GM23338 (cell line): ENCODE data around the gene SSH2. TPM values are rescaled to one million over a fixed set of nuclear protein-coding genes. Genes with fewer than 3 reads are reported as not detected.
A peak's percentile ranks its signal among the peaks of the same experiment; 100 is the strongest.

ENCODE experiments used
- ATAC-seq: fragments of 200-7000 bp; cut with Tn5 transposase; 3 replicates; pipeline ENCODE4 v1.9.1; 2020
- DNase-seq: peaks from one replicate; pipeline ENCODE4 v3.0.0-alpha.2; 2015; ENCODE audit warnings: low spot score
- H2AFZ ChIP-seq: fragments of 200-600 bp; sonication (generic); 2 replicates; pipeline ENCODE4 v1.8.0; 2016; ENCODE audit warnings: antibody characterized with exemption, mild to moderate bottlenecking, moderate library complexity
- H3F3A ChIP-seq: fragments of 200-600 bp; sonication (generic); replicated peaks from 2 replicates; pipeline ENCODE4 v1.8.0; 2017; ENCODE audit warnings: antibody characterized with exemption, mixed run types, low read depth
- H3K27ac ChIP-seq: fragments of 200-600 bp; sonication (generic); 2 replicates; pipeline ENCODE4 v1.6.1; 2016; ENCODE audit warnings: low read depth
- H3K27me3 ChIP-seq: fragments of 200-600 bp; sonication (generic); 2 replicates; pipeline ENCODE4 v1.8.0; 2016; ENCODE audit warnings: mild to moderate bottlenecking, mixed run types, moderate library complexity; ENCODE audit not compliant: insufficient read depth
- H3K36me3 ChIP-seq: fragments of 200-600 bp; sonication (generic); 2 replicates; pipeline ENCODE4 v1.8.0; 2016; ENCODE audit warnings: mild to moderate bottlenecking; ENCODE audit not compliant: insufficient read depth
- H3K4me1 ChIP-seq: fragments of 200-600 bp; sonication (generic); 2 replicates; pipeline ENCODE4 v1.8.0; 2016; ENCODE audit warnings: mild to moderate bottlenecking, moderate library complexity; ENCODE audit not compliant: insufficient read depth
- H3K4me2 ChIP-seq: fragments of 200-600 bp; sonication (generic); 2 replicates; pipeline ENCODE4 v1.7.1; 2017; ENCODE audit warnings: mixed run types
- H3K4me3 ChIP-seq: fragments of 200-600 bp; sonication (generic); 2 replicates; pipeline ENCODE4 v1.6.1; 2016; ENCODE audit warnings: mixed run types
- H3K79me2 ChIP-seq: fragments of 200-600 bp; sonication (generic); replicated peaks from 2 replicates; pipeline ENCODE4 v1.8.0; 2017; ENCODE audit warnings: mild to moderate bottlenecking; ENCODE audit not compliant: insufficient read depth
- H3K9me2 ChIP-seq: fragments of 200-600 bp; sonication (generic); 2 replicates; pipeline ENCODE4 v1.8.0; 2017; ENCODE audit not compliant: insufficient read depth
- H4K20me1 ChIP-seq: fragments of 200-600 bp; sonication (generic); replicated peaks from 2 replicates; pipeline ENCODE4 v1.8.0; 2017; ENCODE audit warnings: mild to moderate bottlenecking; ENCODE audit not compliant: insufficient read depth
- H3K27ac Mint-ChIP-seq: 2 replicates; pipeline ENCODE4 v1.8.0; 2020; ENCODE audit warnings: inconsistent platforms, mild to moderate bottlenecking, moderate library complexity, mixed read lengths
- H3K27me3 Mint-ChIP-seq: 3 replicates; pipeline ENCODE4 v1.8.0; 2022; ENCODE audit warnings: low read depth, mild to moderate bottlenecking, moderate library complexity, mixed read lengths, inconsistent platforms; ENCODE audit not compliant: insufficient read depth, poor library complexity
- H3K36me3 Mint-ChIP-seq: 3 replicates; pipeline ENCODE4 v1.8.0; 2021; ENCODE audit warnings: low read depth, mild to moderate bottlenecking, inconsistent platforms, moderate library complexity, mixed read lengths
- H3K4me1 Mint-ChIP-seq: 3 replicates; pipeline ENCODE4 v1.8.0; 2020; ENCODE audit warnings: mild to moderate bottlenecking, inconsistent platforms, mixed read lengths
- H3K4me3 Mint-ChIP-seq: 3 replicates; pipeline ENCODE4 v1.8.0; 2021; ENCODE audit warnings: moderate library complexity, mild to moderate bottlenecking, inconsistent platforms, mixed read lengths
- H3K9me3 Mint-ChIP-seq: 3 replicates; pipeline ENCODE4 v1.8.0; 2020; ENCODE audit warnings: moderate library complexity, mild to moderate bottlenecking, inconsistent platforms, mixed read lengths
- CREB1 ChIP-seq: fragments of 250-450 bp; sonication (Bioruptor Pico); IDR thresholded peaks from 2 replicates; pipeline ENCODE4 v1.5.0; 2020; ENCODE audit warnings: low read depth, mild to moderate bottlenecking, moderate library complexity
- ETS1 ChIP-seq: IDR thresholded peaks from 2 replicates; pipeline ENCODE4 v1.6.1; 2016; ENCODE audit warnings: antibody characterized with exemption
- EZH2phosphoT487 ChIP-seq: fragments of 200-600 bp; sonication (generic); IDR thresholded peaks from one replicate; pipeline ENCODE4 v1.8.1; 2018; ENCODE audit warnings: antibody characterized with exemption; ENCODE audit not compliant: unreplicated experiment
- JUNB ChIP-seq: IDR thresholded peaks from one replicate; pipeline ENCODE4 v1.6.1; 2016; ENCODE audit warnings: antibody characterized with exemption; ENCODE audit not compliant: unreplicated experiment
- NANOG ChIP-seq: IDR thresholded peaks from 2 replicates; pipeline ENCODE4 v1.6.1; 2016; ENCODE audit warnings: antibody characterized with exemption, borderline replicate concordance
- POLR2AphosphoS5 ChIP-seq: IDR thresholded peaks from 2 replicates; pipeline ENCODE4 v1.6.1; 2016; ENCODE audit warnings: antibody characterized with exemption, low read depth
- STAT1 ChIP-seq: IDR thresholded peaks from one replicate; pipeline ENCODE4 v1.6.1; 2016; ENCODE audit warnings: antibody characterized with exemption; ENCODE audit not compliant: unreplicated experiment
- polyA plus RNA-seq: library from polyadenylated mRNA; unstranded; fragments of >200 nt; fragmentation: Nextera tagmentation; extraction: Ambion mirVana; gene quantifications from 2 replicates; pipeline ENCODE4 v1.2.1, GENCODE V29; 2016
- total RNA-seq: library from RNA; depleted of rRNA; stranded (reverse); fragments of >200 nt; shearing (Covaris generic); gene quantifications from 2 replicates; pipeline ENCODE4 v1.2.3, GENCODE V29; 2014
- TF ChIP-seq, protein P1 (sequence below): fragments of 250-450 bp; sonication (Bioruptor Pico); IDR thresholded peaks from 2 replicates; pipeline ENCODE4 v1.5.0; 2020; ENCODE audit warnings: mild to moderate bottlenecking, moderate library complexity
- TF ChIP-seq, protein P2 (sequence below): IDR thresholded peaks from one replicate; pipeline ENCODE4 v1.6.1; 2018; ENCODE audit warnings: antibody characterized with exemption; ENCODE audit not compliant: unreplicated experiment

The SSH2 gene
- total and polyA plus RNA-seq, 2 experiments from 2014 or later = 9.9 to 12.1 TPM

- DNase-seq (no peak), ATAC-seq (no peak)
- Mint-ChIP-seq H3K4me1 (peaks cover 29% of the 10 kb centered on the region), H3K9me3 (no peaks in the 10 kb centered on the region; the same call in 2 of the 3 replicates), H3K27me3 (peaks cover 6% of the 10 kb centered on the region), H3K36me3 (peaks cover 10% of the 10 kb centered on the region; the same call in 2 of the 3 replicates), H3K27ac (peak overlapping the region; percentile 67), H3K4me3 (no peak overlapping the region; the same call in 2 of the 3 replicates)
- Histone ChIP-seq H4K20me1 (no peaks in the 10 kb centered on the region), H3K9me2 (no peaks in the 10 kb centered on the region), H3K4me1 (peaks cover 12% of the 10 kb centered on the region), H3K27ac (peak overlapping the region; percentile 67), H3F3A (no peaks in the 10 kb centered on the region; the same call in 1 of the 2 replicates), H3K79me2 (no peaks in the 10 kb centered on the region), H3K4me2 (no peak overlapping the region), H3K36me3 (no peaks in the 10 kb centered on the region), H3K4me3 (no peak overlapping the region), H2AFZ (no peak overlapping the region), H3K27me3 (no peaks in the 10 kb centered on the region)
- TF ChIP-seq JUNB (no peak), ETS1 (no peak), CREB1 (CRISPR knock-in tag) (no peak), POLR2AphosphoS5 (no peak), NANOG (no peak), STAT1 (no peak), EZH2phosphoT487 (no peak)
- TF ChIP-seq, protein P1, sequence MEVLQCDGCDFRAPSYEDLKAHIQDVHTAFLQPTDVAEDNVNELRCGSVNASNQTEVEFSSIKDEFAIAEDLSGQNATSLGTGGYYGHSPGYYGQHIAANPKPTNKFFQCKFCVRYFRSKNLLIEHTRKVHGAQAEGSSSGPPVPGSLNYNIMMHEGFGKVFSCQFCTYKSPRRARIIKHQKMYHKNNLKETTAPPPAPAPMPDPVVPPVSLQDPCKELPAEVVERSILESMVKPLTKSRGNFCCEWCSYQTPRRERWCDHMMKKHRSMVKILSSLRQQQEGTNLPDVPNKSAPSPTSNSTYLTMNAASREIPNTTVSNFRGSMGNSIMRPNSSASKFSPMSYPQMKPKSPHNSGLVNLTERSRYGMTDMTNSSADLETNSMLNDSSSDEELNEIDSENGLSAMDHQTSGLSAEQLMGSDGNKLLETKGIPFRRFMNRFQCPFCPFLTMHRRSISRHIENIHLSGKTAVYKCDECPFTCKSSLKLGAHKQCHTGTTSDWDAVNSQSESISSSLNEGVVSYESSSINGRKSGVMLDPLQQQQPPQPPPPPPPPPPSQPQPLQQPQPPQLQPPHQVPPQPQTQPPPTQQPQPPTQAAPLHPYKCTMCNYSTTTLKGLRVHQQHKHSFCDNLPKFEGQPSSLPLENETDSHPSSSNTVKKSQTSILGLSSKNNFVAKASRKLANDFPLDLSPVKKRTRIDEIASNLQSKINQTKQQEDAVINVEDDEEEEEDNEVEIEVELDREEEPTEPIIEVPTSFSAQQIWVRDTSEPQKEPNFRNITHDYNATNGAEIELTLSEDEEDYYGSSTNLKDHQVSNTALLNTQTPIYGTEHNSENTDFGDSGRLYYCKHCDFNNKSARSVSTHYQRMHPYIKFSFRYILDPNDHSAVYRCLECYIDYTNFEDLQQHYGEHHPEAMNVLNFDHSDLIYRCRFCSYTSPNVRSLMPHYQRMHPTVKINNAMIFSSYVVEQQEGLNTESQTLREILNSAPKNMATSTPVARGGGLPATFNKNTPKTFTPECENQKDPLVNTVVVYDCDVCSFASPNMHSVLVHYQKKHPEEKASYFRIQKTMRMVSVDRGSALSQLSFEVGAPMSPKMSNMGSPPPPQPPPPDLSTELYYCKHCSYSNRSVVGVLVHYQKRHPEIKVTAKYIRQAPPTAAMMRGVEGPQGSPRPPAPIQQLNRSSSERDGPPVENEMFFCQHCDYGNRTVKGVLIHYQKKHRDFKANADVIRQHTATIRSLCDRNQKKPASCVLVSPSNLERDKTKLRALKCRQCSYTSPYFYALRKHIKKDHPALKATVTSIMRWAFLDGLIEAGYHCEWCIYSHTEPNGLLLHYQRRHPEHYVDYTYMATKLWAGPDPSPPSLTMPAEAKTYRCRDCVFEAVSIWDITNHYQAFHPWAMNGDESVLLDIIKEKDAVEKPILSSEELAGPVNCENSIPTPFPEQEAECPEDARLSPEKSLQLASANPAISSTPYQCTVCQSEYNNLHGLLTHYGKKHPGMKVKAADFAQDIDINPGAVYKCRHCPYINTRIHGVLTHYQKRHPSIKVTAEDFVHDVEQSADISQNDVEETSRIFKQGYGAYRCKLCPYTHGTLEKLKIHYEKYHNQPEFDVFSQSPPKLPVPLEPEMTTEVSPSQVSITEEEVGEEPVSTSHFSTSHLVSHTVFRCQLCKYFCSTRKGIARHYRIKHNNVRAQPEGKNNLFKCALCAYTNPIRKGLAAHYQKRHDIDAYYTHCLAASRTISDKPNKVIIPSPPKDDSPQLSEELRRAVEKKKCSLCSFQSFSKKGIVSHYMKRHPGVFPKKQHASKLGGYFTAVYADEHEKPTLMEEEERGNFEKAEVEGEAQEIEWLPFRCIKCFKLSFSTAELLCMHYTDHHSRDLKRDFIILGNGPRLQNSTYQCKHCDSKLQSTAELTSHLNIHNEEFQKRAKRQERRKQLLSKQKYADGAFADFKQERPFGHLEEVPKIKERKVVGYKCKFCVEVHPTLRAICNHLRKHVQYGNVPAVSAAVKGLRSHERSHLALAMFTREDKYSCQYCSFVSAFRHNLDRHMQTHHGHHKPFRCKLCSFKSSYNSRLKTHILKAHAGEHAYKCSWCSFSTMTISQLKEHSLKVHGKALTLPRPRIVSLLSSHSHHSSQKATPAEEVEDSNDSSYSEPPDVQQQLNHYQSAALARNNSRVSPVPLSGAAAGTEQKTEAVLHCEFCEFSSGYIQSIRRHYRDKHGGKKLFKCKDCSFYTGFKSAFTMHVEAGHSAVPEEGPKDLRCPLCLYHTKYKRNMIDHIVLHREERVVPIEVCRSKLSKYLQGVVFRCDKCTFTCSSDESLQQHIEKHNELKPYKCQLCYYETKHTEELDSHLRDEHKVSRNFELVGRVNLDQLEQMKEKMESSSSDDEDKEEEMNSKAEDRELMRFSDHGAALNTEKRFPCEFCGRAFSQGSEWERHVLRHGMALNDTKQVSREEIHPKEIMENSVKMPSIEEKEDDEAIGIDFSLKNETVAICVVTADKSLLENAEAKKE (CRISPR knock-in tag) = no peak
- TF ChIP-seq, protein P2, sequence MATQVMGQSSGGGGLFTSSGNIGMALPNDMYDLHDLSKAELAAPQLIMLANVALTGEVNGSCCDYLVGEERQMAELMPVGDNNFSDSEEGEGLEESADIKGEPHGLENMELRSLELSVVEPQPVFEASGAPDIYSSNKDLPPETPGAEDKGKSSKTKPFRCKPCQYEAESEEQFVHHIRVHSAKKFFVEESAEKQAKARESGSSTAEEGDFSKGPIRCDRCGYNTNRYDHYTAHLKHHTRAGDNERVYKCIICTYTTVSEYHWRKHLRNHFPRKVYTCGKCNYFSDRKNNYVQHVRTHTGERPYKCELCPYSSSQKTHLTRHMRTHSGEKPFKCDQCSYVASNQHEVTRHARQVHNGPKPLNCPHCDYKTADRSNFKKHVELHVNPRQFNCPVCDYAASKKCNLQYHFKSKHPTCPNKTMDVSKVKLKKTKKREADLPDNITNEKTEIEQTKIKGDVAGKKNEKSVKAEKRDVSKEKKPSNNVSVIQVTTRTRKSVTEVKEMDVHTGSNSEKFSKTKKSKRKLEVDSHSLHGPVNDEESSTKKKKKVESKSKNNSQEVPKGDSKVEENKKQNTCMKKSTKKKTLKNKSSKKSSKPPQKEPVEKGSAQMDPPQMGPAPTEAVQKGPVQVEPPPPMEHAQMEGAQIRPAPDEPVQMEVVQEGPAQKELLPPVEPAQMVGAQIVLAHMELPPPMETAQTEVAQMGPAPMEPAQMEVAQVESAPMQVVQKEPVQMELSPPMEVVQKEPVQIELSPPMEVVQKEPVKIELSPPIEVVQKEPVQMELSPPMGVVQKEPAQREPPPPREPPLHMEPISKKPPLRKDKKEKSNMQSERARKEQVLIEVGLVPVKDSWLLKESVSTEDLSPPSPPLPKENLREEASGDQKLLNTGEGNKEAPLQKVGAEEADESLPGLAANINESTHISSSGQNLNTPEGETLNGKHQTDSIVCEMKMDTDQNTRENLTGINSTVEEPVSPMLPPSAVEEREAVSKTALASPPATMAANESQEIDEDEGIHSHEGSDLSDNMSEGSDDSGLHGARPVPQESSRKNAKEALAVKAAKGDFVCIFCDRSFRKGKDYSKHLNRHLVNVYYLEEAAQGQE = no peak
Observed at GRCh38 chr17:29640413-29640812, 289.6 kb downstream of the SSH2 start.
